ENCODE measurements around the gene THAP4.

DNA sequence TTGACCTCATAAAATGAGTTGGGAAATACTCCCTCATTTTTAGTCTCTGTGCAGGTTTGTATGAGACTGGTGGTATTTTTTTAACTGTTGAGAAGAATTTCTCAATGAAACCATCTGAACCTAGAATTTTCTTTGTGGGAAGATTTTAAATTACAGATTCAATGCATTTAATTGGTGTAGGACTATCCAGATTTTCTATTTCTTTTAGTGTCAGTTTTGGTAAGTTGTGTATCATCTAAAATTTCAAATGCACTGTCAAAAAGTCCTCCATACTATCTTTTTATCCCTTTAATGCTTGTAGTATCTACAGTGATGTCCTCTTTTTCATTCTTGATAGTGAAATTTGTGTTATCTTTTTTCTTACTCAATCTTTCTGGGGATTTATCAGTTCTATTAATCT lies 80.2 kb downstream of the THAP4 start:
- TF ChIP-seq, protein P1, sequence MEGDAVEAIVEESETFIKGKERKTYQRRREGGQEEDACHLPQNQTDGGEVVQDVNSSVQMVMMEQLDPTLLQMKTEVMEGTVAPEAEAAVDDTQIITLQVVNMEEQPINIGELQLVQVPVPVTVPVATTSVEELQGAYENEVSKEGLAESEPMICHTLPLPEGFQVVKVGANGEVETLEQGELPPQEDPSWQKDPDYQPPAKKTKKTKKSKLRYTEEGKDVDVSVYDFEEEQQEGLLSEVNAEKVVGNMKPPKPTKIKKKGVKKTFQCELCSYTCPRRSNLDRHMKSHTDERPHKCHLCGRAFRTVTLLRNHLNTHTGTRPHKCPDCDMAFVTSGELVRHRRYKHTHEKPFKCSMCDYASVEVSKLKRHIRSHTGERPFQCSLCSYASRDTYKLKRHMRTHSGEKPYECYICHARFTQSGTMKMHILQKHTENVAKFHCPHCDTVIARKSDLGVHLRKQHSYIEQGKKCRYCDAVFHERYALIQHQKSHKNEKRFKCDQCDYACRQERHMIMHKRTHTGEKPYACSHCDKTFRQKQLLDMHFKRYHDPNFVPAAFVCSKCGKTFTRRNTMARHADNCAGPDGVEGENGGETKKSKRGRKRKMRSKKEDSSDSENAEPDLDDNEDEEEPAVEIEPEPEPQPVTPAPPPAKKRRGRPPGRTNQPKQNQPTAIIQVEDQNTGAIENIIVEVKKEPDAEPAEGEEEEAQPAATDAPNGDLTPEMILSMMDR (conservative IDR thresholded peaks at IDR 0.05; ENCODE audit: low read depth, low read length): no peak
- TF ChIP-seq POLR2A (IDR thresholded peaks at IDR 0.05; ENCODE audit: low read depth, low read length): no peak
- no peak for TF ChIP-seq CEBPB (IDR thresholded peaks at IDR 0.05; ENCODE audit: low read depth, low read length)
- TF ChIP-seq SMC3 (IDR thresholded peaks at IDR 0.05; ENCODE audit: low read depth, low read length): no peak
- no peak for TF ChIP-seq RAD21 (IDR thresholded peaks at IDR 0.05; ENCODE audit: low read length)
- no peak for TF ChIP-seq MXI1 (IDR thresholded peaks at IDR 0.05; ENCODE audit: borderline replicate concordance, low read depth, low read length)
- no peak for TF ChIP-seq MAZ (IDR thresholded peaks at IDR 0.05; ENCODE audit: borderline replicate concordance, low read depth, low read length)
- TF ChIP-seq, protein P2, sequence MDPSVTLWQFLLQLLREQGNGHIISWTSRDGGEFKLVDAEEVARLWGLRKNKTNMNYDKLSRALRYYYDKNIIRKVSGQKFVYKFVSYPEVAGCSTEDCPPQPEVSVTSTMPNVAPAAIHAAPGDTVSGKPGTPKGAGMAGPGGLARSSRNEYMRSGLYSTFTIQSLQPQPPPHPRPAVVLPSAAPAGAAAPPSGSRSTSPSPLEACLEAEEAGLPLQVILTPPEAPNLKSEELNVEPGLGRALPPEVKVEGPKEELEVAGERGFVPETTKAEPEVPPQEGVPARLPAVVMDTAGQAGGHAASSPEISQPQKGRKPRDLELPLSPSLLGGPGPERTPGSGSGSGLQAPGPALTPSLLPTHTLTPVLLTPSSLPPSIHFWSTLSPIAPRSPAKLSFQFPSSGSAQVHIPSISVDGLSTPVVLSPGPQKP (IDR thresholded peaks at IDR 0.05; ENCODE audit: borderline replicate concordance, low read depth, low read length): no peak
- TF ChIP-seq MAFK (IDR thresholded peaks at IDR 0.05; ENCODE audit: low read depth, low read length): no peak
- no peak for TF ChIP-seq RFX5 (IDR thresholded peaks at IDR 0.05; ENCODE audit: low read depth, low read length)
- no peak for TF ChIP-seq BHLHE40 (IDR thresholded peaks at IDR 0.05; ENCODE audit: low read depth, low read length)
- no peak for TF ChIP-seq RCOR1 (IDR thresholded peaks at IDR 0.05; ENCODE audit: insufficient replicate concordance, low read length)
